GM21447 (cell line): Measurements from ENCODE around the gene FAM20C.
"Not testable (repeated sequence)": the region's sequence is repeated elsewhere in the genome, so short reads cannot be mapped to it uniquely, and the experiment has no call there.

Source experiments
- ATAC-seq: cut with Tn5 transposase; IDR thresholded peaks from one replicate; pipeline ENCODE4 v1.9.1; 2021; ENCODE audit not compliant: unreplicated experiment

The FAM20C gene

DNA sequence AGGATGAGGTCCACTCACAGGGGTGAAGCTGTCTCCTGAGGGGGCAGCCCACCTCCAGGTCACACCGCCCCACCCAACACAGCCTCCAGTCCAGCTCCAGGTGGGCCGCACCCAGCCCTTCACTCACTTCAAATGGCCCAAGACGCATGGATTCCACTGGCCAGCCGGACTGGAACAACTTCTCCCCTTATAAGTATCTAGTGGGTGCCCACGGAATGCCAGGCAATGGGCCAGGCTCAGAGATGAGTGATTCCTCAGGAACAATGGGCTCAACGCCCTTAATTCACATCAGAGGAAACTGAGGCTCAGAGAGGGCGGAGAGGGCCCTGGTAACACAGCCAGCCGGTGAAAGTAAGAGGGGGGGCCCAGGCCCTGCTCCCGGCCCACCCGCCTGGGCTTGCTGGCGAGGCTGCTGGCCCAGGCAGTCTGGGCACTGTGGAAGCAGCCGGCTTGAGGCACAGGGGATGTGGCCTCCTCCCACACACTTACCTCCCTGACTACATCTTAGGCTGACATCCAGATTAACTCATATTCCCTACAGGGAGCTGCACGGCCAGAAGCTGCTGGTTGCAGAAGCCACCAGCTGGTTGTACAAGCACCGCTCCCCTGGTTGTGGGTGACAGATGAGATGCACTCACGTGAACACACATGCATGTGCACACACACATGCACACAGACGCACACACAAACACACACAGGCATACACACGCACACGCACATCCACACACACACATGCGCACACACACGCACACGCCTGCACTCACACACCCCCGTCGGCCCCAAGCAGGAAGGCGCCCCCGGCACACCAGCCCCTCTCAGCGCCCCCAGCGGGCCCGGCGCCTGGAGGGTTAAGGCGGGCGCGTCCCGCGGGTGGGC lies 1.0 kb upstream of the FAM20C start:
- no peak for ATAC-seq

DNA sequence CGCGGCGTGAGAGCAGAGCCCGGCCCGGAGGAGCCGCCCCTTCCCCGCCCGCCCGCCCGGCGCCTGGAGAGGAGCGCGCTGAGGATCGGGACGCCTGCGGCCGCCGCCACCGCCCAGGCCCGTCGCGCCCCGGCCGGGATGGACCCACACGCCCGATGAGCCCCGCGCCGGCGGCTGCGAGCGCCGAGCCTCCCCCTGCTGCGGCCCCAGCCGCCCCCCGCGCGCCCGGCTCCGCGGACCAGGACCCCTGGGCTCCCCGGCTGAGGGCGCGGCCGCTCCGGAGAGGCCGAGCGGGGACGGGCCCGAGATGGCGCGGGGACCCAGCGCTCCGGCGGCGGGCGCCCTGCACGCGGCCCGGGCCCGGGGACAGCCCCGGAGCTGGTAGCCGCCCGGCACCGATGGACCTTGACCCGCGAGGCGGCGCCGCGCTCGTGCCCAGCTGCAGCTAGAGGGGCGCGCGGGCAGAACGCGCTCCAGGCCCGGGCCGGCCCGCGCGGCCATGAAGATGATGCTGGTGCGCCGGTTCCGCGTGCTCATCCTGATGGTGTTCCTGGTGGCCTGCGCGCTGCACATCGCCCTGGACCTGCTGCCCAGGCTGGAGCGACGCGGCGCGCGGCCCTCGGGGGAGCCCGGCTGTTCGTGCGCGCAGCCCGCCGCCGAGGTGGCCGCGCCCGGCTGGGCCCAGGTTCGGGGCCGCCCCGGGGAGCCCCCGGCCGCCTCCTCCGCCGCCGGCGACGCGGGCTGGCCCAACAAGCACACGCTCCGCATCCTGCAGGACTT lies 520 bp downstream of the FAM20C start:
- no peak for ATAC-seq

DNA sequence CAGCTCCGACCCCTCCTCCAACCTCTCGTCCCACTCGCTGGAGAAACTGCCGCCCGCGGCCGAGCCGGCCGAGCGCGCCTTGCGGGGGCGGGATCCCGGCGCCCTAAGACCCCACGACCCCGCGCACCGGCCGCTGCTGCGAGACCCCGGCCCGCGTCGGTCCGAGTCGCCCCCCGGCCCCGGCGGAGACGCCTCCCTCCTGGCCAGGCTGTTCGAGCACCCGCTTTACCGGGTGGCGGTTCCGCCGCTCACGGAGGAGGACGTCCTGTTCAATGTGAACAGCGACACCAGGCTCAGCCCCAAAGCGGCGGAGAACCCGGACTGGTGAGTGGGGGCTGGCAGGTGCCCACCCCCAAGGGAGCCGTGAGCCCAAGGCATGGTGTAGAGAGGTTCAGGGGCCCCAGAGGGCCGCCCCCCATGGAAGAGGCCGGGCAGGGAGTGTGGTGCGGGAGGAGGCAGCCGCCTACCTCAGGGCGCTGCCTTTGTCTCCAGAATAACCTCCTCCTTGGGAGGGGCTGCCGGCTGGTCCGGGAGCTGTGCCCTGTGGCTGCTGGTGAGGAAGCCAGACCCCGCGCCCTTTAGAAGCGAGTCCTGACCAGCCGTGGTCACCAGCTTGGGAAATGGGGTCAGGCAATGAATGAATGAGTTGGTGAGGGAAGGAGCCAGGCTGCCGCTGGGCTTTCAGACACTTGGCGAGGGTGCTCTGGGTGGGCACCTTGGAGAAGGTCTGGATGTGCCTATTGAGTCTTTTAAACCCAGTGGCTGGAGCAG lies 1.3 kb downstream of the FAM20C start:
- ATAC-seq: no peak

DNA sequence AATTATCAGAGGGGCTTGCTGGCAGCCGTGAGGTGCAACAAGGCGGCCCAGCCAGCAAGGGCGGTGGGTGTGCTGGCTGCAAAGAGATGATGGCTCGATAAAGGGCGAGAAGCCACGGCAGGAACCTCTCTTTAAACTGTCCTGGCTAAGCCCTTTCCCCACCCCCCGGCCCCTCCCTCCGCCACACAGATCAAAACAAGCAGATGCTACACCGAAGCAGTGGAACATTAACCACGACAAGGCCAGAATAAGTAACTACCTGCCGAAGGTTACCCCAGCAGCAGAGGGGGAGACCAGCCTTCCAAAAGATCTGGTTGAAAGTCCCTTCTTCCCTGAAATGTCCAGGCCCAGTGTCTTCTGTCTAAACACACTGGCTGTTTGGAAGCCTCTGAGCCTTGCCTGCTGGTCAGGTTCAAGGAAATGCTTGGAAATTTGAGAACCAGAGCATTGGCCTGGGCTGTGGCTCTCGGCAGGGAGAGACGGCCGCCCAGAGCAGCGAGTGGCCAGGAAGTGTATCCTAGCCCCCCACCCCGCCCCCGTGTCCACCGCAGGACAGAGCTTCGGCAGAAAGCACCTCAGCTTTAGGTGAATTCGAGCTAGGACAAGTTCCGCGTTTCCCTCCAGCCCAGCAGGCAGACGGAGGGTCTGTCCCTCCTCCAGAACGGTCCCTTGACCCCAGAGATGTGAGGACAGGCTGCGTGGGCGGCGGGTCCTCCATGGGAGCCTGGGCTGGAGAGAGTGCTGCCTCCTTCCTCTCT lies 2.1 kb downstream of the FAM20C start:
- no peak for ATAC-seq

DNA sequence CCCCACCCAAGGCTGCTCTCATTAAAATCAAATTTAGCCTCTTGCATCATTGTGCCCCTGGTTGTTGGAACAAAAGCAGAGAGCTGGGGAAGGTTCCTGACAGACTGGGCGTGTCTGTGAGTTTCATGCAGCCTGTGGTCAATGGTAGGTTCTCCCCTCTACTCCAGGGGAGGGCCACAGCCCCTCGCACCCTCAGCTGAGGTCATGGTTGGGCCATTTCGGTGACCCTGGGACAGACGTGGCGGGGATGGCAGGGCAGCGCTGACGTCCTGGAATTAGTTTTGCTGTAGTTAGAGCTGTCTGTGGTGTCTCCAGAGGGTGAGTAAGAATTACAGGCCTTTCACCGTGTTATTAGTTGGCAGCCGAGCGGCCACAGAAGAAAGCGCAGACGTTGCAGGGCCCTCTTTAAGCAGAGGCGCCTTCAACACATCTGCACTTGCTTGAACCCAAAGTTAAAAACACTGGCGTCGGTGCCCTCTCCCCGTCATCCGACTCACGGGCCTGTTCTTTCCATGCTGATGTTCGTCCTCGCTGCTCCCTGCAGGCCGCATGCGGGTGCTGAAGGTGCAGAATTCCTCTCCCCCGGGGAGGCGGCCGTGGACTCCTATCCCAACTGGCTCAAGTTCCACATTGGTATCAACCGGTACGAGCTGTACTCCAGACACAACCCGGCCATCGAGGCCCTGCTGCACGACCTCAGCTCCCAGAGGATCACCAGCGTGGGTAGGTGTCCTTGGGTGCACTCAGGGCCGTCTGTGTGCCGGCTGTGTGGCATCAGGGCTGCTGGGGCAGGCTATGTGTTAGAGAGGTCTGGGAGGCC lies 2.8 kb downstream of the FAM20C start:
- ATAC-seq: no peak

DNA sequence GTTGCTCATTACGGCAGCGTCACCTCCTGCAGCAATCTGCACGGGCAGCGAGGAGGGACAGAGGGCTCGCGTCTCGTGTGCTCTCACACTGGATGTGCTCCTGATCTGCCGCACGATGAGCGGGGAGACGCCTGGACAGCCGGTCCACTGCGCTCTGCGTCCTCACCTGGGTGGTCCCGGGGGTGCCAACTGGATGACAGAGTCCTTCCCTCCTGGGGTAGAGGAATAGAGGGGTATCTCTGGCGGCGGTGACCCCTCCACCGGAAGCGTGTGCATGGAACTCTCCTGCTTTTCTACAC lies 3.4 kb downstream of the FAM20C start:
- ATAC-seq: no peak

DNA sequence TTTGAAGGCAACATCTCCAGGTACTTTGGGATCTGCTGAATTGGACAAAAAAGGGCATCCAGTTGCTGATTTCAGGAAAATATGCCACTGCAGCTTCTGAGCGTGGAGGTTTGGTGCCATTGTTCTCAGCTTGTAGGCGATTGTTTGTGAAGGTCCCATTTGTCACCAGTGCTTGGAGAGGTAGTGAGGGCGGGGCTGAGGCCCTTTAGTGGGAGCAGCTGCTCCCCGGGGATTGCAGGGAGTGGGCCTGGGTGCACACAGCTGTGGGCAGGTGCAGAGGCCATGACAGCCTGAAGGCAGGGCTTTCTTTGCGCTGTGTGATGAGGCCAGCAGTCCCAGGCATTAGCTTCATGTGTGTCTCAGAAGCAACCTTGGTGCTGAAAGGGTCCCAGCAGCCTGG lies 3.9 kb downstream of the FAM20C start:
- ATAC-seq: no peak

DNA sequence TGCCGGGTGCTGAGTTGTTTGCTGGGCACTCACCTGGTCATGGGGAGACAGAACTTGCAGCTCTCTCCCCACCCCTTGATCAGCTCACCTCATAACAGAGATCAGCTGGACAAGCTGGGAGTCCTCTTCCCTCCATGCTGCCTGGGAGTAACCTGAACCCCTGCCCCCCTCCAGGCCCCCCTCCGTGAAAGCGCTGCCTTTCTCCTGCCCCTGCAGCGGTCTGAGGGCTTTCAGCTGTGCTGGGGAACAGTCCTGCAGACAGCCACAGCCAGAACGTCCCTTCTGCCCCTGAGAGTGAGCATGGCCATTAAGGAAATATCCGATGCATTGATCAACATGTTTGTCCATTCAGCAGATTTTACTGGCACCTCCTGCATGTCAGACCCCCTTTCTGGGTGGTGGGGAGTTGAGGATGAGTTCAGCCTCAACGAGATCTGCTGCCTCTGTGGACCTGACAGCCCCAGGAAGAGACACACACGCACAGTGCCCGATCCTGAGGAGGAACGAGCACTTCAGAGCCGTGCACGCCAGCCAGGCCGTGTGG lies 4.5 kb downstream of the FAM20C start:
- ATAC-seq: no peak

DNA sequence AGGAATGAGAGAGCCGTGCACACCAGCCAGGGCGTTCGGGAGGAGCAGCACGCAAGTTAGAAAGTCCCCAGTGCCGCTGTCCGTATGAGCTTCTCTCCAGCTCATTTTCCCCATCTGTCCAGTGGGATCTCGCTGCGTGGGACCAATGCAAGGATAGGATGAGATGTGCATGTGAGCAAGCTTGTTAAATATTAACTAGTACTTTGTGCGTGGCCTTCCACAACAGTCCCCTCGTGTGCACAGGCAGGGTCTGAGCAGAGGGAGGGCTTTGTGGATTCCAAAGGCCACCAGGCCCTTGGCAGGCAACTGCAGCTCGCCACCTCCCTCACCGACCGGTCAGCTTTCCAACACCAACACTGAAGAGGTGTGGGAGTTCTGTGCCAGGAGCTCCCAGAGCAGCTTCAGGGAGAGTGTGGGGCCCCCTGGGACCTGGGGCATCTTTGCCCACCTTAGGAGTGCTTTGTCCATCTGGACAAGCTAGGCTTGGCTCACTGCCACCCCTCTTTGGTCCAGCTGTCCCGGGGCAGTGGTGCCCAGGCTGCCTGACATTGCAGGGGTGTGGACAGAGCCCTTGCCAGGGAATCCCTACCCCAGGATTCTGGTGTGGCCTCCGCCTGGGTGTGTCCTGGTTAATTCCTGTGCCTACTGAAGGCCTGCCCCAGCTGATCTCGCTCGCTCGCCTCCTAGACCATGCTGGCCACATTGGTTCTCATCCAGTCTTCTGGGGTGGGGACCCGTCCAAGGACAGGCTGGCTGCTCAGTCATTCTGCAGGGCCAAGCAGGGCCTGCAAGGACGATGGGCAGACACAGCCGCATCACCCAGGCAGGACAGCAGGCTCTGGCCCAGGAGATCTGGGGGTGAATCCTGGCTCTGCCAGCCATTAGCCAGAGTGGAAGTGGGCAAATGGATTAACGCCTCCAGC lies 5.3 kb downstream of the FAM20C start:
- no peak for ATAC-seq

DNA sequence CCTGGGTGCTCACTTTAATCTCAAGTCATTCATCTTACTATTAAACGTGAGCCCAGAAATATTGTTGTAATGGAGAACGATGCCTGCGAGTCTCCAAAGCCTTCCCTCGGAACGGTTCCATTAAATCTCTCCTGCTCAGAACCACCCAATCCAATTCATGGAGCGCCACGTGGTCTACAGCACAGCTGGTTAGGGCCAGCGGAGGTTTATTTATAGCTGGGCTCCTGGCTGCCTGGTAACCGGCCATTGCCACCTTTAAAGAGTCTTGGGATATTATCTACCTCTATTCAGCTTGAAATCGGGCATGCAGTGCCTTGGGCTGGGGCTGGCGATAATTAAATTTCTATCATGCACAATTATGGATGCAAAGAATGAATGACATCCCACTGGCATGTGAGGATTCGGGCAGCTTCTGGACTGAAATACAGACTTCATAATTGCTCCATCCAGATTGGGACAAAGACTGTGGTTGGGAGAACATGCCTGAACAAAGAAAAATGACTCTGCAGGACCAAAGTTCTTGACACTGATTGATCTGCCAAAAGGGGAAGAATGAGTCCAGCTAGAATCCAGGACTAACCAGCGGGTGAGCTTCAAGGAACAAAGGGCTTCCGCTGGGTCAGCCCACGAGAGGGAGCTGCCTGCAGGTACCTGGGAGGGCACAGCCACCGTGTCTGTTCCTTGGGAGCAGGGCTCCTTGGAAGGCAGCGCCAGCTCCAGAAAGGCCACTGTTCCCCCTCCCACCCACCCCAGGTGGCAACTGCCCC lies 7.3 kb downstream of the FAM20C start:
- no peak for ATAC-seq

DNA sequence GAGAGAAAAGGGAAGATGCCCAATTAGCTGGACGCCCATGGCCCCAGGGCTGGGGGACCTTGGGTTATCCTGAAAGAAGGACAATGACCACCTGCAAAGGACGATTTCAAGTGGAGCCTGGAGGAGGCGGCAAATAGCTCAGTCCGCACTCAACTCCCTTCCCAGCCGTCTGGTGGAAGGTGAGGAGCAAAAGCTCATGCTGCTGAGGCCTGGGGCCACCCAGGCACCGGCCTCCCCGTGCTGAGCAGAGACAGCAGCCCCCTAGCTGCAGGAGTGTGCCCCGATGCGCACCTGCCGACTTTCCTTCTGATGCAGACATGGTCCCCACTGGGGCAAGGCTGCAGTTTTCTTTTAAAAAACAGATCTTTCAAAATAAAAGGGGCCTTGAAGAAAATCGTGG lies 7.9 kb downstream of the FAM20C start:
- no peak for ATAC-seq

DNA sequence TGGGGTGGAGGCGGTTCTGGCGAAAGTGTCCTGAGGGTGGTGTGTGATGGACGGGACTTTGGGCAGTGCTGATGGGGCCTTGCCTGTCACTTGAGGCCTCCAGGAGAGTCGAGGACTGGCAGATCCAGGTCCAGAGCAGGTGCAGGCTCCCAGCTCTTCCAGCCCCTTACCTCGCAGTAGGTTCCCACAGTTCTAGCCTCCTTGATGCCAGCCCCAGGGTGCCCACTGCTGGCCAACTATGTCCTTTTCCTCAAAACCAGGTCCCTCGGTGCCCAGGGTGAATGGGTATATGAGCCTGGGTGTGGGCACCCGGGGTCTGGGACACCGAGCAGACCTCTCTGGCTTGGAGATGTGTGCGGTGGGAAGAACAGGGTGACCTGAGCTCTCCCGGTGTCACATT lies 8.3 kb downstream of the FAM20C start:
- ATAC-seq: no peak

DNA sequence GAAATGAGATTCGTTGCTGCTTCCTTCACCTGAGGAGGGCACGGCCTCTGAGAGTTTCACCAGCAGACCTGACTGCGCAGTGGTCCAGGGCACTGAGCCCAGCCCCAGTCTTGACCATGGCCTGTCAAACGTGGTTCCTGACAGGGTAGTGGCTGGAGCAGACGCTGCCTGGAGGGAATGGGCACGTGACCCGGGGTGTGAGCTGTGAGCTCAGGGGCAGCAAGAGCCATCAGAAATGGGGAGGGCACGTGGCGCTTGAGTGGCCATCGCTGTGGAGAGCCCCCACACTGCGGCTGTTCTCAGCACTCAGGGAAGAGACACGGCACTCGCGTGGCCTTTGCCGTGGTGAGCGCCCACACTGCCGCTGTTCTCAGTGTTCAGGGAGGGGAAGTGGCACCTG lies 12.0 kb downstream of the FAM20C start:
- ATAC-seq: no peak

DNA sequence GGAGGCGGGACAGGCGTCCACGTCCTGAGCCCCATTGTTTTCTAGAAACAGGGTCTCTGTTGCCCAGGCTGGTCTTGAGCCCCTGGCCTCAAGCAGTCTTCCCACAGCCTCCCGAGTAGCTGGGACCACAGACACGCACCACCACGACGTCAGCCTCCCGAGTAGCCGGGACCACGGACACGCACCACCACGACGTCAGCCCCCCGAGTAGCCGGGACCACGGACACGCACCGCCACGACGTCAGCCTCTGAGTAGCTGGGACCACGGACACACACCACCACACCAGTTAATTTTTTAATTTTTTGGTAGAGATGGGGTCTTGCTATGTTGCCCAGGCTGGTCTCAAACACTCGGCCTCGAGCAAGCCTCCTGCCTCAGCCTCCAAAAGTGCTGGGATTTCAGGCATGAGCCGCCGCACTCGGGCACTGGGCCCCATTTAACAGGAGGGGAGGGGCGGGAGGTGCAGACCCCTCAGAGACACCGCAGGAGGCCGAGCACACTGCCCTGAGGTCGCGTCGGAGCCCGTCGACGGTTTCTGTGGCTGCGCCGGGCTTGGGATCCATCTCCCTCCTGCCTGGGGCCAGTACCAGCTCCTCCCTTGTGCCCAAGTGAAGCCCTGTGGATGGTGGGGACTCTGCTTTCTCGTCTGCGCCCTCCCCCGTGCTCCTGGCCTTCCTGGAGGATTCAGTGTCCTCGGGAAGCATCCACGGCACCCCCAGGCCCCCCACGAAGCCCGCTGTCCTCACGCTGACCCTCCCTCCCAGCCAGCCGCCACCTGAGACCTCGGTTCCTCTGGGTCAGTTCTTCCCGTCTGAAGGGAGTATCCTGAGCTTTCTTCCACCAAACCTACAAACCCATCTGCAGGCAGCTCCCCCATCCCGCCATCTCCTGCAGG lies 13.0 kb downstream of the FAM20C start:
- ATAC-seq: no peak

DNA sequence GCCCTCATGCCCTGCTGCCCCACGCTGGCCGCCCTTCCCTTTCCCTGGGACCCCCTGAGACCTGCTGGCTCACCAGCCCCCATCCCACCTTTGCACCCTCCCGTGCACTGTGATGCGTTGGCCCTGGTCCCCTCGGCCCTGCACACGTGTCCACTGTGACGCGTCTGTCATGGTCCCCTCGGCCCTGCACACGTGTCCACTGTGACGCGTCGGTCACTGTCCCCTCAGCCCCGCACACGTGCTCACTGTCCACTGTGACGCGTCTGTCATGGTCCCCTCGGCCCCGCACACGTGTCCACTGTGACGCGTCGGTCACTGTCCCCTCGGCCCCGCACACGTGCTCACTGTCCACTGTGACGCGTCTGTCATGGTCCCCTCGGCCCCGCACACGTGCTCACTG lies 14.0 kb downstream of the FAM20C start:
- not testable (repeated sequence) for ATAC-seq

DNA sequence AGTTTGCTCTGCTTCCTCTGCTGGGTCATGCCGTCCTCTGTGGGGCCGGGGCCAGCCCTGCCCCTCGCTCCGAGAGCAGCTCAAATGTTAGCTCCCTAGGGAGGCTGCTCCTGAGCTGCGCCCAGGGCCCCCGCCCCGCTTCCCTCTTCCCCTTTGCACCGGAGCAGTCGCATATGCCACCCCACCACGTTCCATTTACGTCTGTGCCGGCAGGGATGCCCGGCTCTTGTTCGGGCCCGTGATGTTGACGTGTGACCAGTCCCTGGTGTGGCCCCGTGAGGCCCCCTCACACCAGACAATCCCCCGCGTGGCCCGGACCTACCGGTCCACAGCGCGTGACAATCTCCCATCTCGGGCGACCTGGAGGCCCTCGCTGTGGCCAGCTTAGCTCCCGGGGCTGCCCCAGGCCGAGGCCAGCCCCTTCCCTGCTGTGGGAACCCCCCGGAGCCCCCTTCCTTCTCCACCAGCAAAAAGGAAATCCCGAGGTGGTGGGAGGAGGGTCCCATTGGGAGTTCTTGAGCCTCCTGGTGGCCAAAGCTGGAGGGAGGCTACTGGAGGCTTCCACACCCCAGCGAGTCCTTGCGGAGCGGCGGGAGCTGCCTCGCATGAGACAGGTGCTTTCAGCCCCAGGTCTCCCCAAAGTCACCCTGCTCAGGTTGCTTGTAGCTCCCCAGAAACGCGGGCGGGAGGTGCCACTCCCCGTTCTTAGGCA lies 15.2 kb downstream of the FAM20C start:
- no peak for ATAC-seq
